Measurements from ENCODE around the gene JAKMIP3. TPM values are rescaled to one million over a fixed set of nuclear protein-coding genes. Genes with fewer than 3 reads are reported as not detected.

JAKMIP3 gene
- total and polyA plus RNA-seq, 8 donors: 0.18 to 1.1 (median 0.44) TPM; not detected in 2

DNA sequence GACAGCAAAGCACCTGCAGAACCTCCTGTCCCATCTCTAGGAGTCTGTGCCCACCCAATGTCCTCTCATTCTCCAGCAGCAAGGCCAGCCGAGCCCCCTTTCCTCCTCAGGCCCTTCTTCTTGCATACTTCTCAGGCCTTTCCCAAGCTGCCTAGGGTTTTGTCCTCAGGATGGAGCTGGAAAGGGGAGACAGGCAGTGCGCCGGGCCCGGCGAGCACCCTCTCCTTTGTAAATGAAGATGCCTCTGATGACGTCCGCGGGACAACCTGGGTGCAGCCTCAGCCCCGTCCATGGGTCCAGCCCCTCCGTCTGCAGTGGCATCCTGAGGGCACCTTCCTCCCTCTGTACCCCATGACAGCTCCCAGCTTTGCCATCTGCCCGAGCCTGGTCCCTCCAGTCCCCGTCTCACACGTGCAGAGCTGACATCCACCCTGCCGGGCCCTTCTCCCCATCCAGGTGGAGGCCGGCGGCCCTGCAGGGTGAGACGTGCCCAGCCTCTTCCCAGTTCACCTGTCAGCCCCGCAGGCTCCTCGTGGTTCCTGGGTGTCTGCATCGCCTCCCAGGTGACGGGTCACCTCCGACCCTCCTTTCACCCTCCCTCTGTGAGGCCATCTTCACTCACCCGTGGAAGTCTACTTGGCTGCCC lies 36.4 kb downstream of the JAKMIP3 start:
- no peaks in the 10 kb centered on the region for H3K4me1 ChIP-seq
- 68 to 84% (median 84%) methylated on average over 23 of the region's 23 CpGs for WGBS, 5 donors
- intact Hi-C loops (cut with DNase I; ENCODE audit: low total_unique reads): no loop called here
- no peak overlapping the region for H3K4me3 ChIP-seq
- no peak for TF ChIP-seq POLR2AphosphoS5 (IDR thresholded peaks at IDR 0.05)
- no peak for TF ChIP-seq EP300 (IDR thresholded peaks at IDR 0.05)
- TF ChIP-seq POLR2A (IDR thresholded peaks at IDR 0.05): no peak
- TF ChIP-seq, protein P1, sequence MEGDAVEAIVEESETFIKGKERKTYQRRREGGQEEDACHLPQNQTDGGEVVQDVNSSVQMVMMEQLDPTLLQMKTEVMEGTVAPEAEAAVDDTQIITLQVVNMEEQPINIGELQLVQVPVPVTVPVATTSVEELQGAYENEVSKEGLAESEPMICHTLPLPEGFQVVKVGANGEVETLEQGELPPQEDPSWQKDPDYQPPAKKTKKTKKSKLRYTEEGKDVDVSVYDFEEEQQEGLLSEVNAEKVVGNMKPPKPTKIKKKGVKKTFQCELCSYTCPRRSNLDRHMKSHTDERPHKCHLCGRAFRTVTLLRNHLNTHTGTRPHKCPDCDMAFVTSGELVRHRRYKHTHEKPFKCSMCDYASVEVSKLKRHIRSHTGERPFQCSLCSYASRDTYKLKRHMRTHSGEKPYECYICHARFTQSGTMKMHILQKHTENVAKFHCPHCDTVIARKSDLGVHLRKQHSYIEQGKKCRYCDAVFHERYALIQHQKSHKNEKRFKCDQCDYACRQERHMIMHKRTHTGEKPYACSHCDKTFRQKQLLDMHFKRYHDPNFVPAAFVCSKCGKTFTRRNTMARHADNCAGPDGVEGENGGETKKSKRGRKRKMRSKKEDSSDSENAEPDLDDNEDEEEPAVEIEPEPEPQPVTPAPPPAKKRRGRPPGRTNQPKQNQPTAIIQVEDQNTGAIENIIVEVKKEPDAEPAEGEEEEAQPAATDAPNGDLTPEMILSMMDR (IDR thresholded peaks at IDR 0.05): no peak
- peaks cover 0 to 5% (median 0%) of the 10 kb centered on the region in 3 donors for H3K27me3 ChIP-seq
- H3K27ac ChIP-seq: no peak overlapping the region
- no peaks in the 10 kb centered on the region for H3K9me3 ChIP-seq
- peak in 1 of 2 donors; percentile 23 for DNase-seq
- H3K36me3 ChIP-seq: no peaks in the 10 kb centered on the region

DNA sequence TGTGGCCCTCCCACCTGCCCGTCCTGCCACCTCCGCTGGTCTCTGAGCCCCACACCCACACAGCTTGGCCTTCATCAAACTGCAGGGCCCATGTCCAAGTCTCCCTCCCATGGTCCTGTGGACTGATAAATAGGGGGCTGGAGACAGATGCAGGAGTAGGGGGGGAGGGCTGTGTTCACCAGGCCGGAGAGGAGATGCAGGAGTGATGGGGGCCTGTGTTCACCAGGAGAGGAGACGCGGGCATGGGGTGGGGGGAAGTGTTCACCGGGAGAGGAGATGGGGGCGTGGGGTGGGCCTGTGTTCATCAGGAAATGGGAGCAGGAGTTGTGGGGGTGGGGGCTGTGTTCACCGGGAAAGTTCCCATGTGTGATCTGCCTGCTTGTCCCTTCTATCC lies 37.0 kb downstream of the JAKMIP3 start:
- H3K36me3 ChIP-seq: no peaks in the 10 kb centered on the region

DNA sequence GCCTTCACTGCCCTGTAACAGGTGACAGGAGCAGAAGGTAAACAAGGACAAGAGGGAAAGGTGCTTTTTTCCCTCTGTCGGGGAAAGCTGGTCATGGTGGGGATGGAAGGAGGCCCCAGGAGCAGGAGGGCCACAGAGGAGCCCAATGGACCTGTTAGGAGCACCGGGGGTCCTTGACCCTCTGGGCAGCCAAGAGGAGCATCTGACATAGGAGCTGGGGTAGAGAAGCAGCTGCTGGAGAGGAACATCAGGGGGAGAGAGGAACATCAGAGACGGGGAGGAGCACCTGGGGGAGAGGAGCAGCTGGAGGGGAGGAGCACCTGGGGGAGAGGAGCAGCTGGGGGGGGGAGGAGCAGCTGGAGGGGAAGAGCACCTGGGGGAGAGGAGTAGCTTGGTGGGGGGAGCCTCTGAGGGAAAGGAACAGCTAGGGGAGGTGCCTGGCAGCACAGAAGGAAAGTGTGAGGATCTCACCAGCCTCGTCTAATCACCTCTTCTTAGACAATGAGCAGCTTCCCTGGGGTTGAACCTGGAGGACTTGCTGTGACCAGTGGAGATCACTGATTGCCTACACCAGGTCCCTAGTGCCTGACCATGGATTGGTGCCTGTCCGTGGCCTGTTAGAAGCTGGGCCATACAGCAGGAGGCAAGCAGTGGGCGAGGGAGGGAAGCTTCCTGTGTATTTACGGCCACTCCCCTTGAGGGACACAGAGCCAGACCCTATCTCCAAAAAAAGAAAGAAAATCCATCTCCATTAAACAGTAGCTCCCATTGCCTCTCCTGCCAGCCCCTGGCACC lies 37.6 kb downstream of the JAKMIP3 start:
- Histone ChIP-seq H3K27ac (no peak overlapping the region), H3K4me1 (no peaks in the 10 kb centered on the region), H3K36me3 (no peaks in the 10 kb centered on the region), H3K9me3 (no peaks in the 10 kb centered on the region), H3K27me3 (peaks cover 0 to 5% (median 0%) of the 10 kb centered on the region in 3 donors), H3K4me3 (no peak overlapping the region)
- peak in 1 of 2 donors; percentile 7 for DNase-seq
- intact Hi-C loops (cut with DNase I; ENCODE audit: low total_unique reads): no loop called here
- 53 to 71% (median 69%) methylated on average over 7 of the region's 7 CpGs for WGBS, 5 donors
- TF ChIP-seq, protein P1 (IDR thresholded peaks at IDR 0.05): no peak
- TF ChIP-seq POLR2AphosphoS5 (IDR thresholded peaks at IDR 0.05): no peak
- no peak for TF ChIP-seq EP300 (IDR thresholded peaks at IDR 0.05)
- no peak for TF ChIP-seq POLR2A (IDR thresholded peaks at IDR 0.05)

More for the DNA sequence above, 37.0 kb downstream of the JAKMIP3 start:
- peak in 1 of 2 donors; percentile 7 for DNase-seq
- H3K9me3 ChIP-seq: no peaks in the 10 kb centered on the region
- no peak overlapping the region for H3K27ac ChIP-seq
- intact Hi-C loops (cut with DNase I; ENCODE audit: low total_unique reads): no loop called here
- no peak overlapping the region for H3K4me3 ChIP-seq
- H3K4me1 ChIP-seq: no peaks in the 10 kb centered on the region
- 53 to 87% (median 84%) methylated on average over 8 of the region's 8 CpGs for WGBS, 5 donors
- TF ChIP-seq, protein P1 (IDR thresholded peaks at IDR 0.05): no peak
- TF ChIP-seq POLR2AphosphoS5 (IDR thresholded peaks at IDR 0.05) (no peak), EP300 (IDR thresholded peaks at IDR 0.05) (no peak), POLR2A (IDR thresholded peaks at IDR 0.05) (no peak)
- H3K27me3 ChIP-seq: peaks cover 0 to 5% (median 0%) of the 10 kb centered on the region in 3 donors

DNA sequence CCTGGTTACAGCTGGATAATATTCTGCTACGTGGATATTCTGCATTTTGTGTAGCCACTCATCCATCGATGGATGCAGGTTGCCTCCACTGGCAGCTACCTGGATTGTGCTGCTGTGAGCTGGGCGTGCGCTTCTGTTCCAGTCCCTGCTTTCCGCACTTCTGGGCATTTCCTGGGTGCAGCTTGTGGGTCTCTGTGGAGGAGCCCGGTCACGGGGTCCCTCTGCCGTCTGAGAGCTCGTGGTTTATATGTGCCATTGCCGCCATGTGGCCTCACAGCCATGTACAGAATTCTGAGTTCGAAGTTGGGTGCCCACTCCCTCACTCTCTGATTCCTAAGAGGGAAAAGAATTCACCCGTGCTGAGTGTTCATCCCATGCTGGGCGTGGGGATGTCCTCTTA lies 38.3 kb downstream of the JAKMIP3 start:
- peak in 1 of 2 donors; percentile 17 for DNase-seq
- Histone ChIP-seq H3K9me3 (no peaks in the 10 kb centered on the region), H3K27ac (no peak overlapping the region), H3K4me1 (no peaks in the 10 kb centered on the region), H3K36me3 (no peaks in the 10 kb centered on the region), H3K27me3 (peaks cover 0 to 5% (median 0%) of the 10 kb centered on the region in 3 donors), H3K4me3 (no peak overlapping the region)
- TF ChIP-seq POLR2AphosphoS5 (IDR thresholded peaks at IDR 0.05): no peak
- TF ChIP-seq POLR2A (IDR thresholded peaks at IDR 0.05): no peak
- TF ChIP-seq, protein P1 (IDR thresholded peaks at IDR 0.05): no peak
- no peak for TF ChIP-seq EP300 (IDR thresholded peaks at IDR 0.05)
- intact Hi-C loops (cut with DNase I; ENCODE audit: low total_unique reads): no loop called here
- WGBS, 5 donors: 79 to 90% (median 87%) methylated on average over 11 to 13 of the region's 13 CpGs
